GM12891 (cell line): ENCODE data around the gene PEDS1.
"Not testable (repeated sequence)": the region's sequence is repeated elsewhere in the genome, so short reads cannot be mapped to it uniquely, and the experiment has no call there.

Experiments used
- DNase-seq: peaks from one replicate; pipeline ENCODE4 v3.0.0; 2011; ENCODE audit warnings: low spot score; ENCODE audit not compliant: insufficient read length
- FAIRE-seq: peaks from 2 replicates; lab custom pipeline; 2011; peaks lifted over from hg19 to GRCh38; lab: Jason Lieb, UNC
- PAX5 ChIP-seq: IDR thresholded peaks from 2 replicates; pipeline ENCODE4 v1.6.1; 2011; ENCODE audit warnings: low read length, moderate library complexity, mild to moderate bottlenecking; ENCODE audit not compliant: insufficient read depth, severe bottlenecking
- POLR2A ChIP-seq: IDR thresholded peaks from 2 replicates; pipeline ENCODE4 v1.6.1; 2011; ENCODE audit warnings: low read depth, low read length, control low read depth
- POLR2AphosphoS5 ChIP-seq: IDR thresholded peaks from 2 replicates; pipeline ENCODE4 v1.6.1; 2011; ENCODE audit warnings: low read depth, low read length, control low read depth
- POU2F2 ChIP-seq: IDR thresholded peaks from 2 replicates; pipeline ENCODE4 v1.6.1; 2011; ENCODE audit warnings: low read depth, mild to moderate bottlenecking, control low read depth, low read length, moderate library complexity
- SPI1 ChIP-seq: IDR thresholded peaks from 2 replicates; pipeline ENCODE4 v1.6.1; 2011; ENCODE audit warnings: low read depth, low read length, control low read depth
- TAF1 ChIP-seq: IDR thresholded peaks from 2 replicates; pipeline ENCODE4 v1.6.1; 2011; ENCODE audit warnings: low read depth, low read length, control low read depth

PEDS1 gene

DNA sequence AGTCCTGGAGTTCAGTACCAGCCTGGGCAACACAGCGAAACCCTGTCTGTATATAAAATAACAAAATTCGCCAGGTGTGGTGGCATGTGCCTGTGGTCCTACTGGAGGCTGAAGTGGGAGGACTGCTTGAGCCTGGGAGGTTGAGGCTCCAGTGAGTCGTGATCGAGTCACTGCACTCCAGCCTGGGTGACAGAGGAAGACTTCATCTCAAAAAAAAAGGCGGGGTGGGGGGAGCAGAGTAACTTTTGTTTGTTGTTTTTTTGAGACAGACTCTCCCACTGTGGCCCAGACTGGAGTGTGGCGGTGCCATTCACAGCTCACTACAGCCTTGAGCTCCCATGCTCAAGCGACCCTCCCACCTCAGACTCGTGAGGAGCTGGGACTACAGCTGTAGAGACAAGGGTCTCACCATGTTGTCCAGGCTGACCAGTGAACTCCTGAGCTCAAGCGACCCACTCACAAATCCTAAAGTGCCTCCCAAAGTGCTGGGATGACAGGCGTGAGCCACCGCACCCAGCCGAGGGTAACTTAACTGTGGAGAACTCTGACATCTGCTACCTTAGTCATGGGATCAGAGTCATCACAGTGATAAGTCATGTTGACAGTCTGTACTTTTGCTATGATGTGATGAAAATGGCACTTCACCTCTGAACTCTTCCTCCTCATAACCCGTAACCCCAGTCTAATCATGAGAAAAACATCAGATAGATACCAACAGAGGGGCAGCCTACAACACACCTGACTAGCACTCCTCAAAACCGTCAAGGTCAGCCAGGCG is 16.5 kb downstream of the PEDS1 start:
- DNase-seq (no peak), FAIRE-seq (no peak)
- no peak for TF ChIP-seq POLR2AphosphoS5
- TF ChIP-seq PAX5 = no peak
- no peak for TF ChIP-seq SPI1
- no peak for TF ChIP-seq TAF1
- no peak for TF ChIP-seq POU2F2
- no peak for TF ChIP-seq POLR2A

- not testable (repeated sequence) for FAIRE-seq
Measured at GRCh38 chr20:50135157-50135556, 18.4 kb downstream of the PEDS1 start.

DNA sequence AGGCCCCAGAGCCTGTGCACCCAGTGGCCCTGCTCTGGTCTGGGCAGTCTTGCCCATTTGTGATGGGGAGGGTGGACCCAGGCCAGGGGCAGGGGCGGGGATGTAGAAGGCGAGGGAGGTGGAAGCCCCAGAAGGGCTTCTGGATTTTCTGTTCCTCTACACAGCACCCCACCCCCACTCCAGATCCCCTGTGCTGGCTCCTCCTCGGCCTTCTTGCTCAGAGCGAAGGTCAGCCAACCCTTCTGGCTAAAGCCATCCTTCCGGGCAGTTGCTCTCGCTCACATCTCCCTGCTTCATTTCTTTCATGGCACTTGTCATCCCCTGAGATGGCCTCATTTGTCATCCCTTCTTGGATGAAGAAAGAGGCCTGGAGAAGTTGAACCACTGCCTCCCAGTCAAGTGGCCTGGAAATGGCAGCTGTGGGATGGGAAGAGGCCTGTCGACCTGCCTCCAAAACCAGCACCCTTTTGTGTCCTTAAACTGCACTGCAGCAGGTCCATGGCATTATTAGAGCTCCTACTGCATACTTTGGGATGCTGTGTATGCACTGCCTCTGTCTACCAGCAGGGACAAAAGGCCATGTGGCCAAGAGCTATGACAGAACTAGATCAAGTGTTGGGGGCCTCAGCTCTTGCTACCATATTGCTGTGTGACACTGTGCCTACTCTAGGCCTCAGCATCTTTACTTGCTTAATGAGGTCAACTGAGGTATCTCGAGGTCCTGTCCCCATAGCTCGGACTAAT is 19.9 kb downstream of the PEDS1 start:
- FAIRE-seq (no peak), DNase-seq (no peak)
- TF ChIP-seq PAX5 = no peak

More at GRCh38 chr20:50135157-50135556, 18.4 kb downstream of the PEDS1 start:
- not testable (repeated sequence) for DNase-seq

GRCh38 chr20:50133041-50133440 is 20.5 kb downstream of the PEDS1 start:
- FAIRE-seq (no peak), DNase-seq (no peak)
- TF ChIP-seq POLR2A = no peak
- no peak for TF ChIP-seq SPI1

GRCh38 chr20:50130995-50131394 is 22.5 kb downstream of the PEDS1 start:
- no peak for TF ChIP-seq POU2F2
- TF ChIP-seq SPI1 = no peak
- TF ChIP-seq POLR2AphosphoS5 = no peak
- no peak for TF ChIP-seq POLR2A
- TF ChIP-seq PAX5 = no peak
- no peak for TF ChIP-seq TAF1
- no peak for FAIRE-seq
- DNase-seq = no peak

DNA sequence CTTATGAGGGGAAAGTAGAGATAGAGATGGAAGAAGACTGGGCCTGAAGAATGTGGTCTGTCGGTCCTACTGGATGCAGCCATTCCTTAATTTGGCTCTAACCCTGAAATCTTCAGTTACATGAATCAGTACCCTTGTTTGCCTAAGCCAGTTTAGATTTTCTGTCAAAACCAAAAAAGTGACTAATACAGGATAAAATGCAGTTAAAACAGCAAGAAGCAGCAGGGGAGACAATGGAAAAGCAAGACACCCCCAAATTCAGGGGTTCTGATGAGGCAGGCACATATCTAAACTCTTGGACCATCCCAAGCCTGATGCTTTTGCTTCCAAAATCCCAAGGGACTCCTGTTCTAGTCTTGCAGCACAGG is 23.2 kb downstream of the PEDS1 start:
- FAIRE-seq (no peak), DNase-seq (no peak)
- TF ChIP-seq POU2F2 (no peak), TAF1 (no peak), POLR2AphosphoS5 (no peak)

DNA sequence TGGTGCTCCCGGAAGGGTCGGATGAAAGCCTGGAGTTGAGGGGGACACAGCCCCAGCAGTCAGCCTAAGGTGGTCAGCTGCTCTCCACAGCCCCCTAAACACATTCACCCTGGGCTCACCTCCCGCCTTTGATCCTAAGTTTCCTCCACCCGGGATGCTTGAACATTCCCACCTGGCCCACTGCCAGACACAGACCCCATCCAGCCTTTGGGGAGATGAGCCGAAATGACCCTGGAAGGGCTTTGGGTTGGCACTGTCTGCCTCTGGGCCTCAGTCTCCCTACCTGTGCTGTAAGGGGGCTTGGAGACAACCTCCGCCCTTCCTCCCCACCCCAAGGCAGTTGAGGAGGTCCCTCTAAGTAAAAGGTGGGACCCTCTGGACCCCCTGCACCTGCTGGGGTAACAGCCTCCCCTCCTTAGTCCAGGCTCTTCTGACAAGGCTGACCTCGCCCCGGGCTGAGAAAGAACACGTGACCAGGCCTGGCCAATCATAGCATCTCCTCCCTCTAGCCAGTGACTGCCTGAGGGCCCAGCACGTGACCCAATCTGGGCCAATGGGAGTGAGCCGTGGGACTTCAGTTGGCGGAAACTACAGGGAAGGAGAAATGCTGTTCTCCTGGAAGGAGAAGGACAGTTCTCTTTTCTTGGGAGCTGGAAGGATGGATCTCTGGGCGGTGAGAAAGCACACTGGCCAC is 23.7 kb downstream of the PEDS1 start:
- TF ChIP-seq POU2F2 (no peak), POLR2A (no peak), PAX5 (no peak), TAF1 (no peak), SPI1 (no peak), POLR2AphosphoS5 (no peak)
- no peak for FAIRE-seq
- DNase-seq = peak; percentile 42

DNA sequence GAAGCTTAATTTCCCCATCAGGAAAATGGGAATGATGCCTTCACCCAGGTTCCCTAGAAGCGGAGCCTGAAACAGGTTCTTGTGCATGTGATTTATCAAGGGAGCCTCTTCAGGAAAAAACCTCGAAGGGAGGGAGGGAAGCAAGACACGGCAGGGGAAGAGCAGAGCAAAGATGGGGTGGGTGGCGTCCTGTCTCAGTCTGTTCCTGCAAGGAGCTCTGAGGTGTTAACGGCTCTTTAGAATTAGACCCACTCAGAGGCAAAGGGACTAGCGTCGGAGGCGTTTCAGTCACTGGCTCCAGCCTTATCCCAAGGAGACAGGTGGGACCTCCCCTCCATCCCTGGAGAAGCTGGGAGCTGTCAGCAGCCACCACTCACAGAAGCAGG is 25.0 kb downstream of the PEDS1 start:
- DNase-seq = no peak
- FAIRE-seq = no peak
- TF ChIP-seq TAF1 (no peak), POLR2AphosphoS5 (no peak), PAX5 (no peak), POU2F2 (no peak), SPI1 (no peak), POLR2A (no peak)

DNA sequence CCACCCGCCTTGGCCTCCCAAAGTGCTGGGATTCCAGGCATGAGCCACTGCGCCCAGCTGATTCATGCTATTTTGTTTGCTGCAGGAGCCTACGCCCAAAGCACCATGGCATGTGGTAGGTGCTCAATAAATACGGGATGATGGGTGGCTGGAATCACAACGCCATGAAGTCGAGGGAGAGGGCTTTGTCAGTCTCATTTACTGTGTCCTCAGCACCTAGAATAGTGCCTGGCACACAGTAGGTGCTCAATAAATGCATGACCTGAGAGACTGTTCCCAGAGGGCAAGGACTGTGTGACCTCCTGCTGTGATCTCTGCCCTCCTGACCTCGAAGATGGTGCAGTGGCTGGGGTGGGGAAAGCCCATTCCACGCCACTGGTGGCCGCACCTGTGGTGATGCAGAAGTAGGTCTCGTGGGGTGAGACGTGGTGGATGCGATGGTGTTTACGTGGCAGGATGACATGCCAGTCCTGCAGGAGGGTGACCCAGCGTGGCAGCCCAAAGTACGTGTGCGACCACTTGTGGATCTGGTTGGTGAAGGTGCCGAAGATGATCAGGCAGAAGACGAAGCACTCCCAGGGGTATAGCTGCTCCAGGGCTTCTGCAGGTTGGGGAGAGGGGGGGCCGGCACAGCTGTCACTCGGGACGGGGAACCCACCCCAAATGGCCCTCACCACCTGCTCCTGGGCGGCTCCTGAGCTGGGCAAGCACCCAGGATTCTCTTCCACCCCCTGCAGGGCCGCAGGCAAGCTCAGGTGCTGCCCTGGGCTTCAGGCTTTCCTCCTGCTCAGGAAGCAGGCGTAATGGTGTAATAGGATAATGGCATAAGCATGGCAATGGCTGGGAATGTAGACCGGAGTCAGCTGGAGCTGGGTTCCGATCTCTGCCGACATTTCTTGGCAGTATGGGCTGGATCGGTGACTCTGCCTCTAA is 25.7 kb downstream of the PEDS1 start:
- peak; percentile 31 for FAIRE-seq
- TF ChIP-seq POLR2AphosphoS5 (no peak), SPI1 (no peak), POLR2A (no peak), POU2F2 (no peak), PAX5 (no peak), TAF1 (no peak)
- DNase-seq = no peak
